NT2/D1 (cell line): ENCODE measurements around the gene EDIL3.

Experiments used
- YY1 ChIP-seq: IDR thresholded peaks from 2 replicates; pipeline ENCODE4 v1.6.1; 2011; ENCODE audit not compliant: insufficient read length, insufficient read depth
- ZNF274 ChIP-seq: IDR thresholded peaks from 2 replicates; pipeline ENCODE4 v1.6.1; 2011; ENCODE audit warnings: mild to moderate bottlenecking, low read depth, low read length

GRCh38 chr5:84292788-84293653, 91.7 kb downstream of the EDIL3 start:
- TF ChIP-seq ZNF274 (no peak), YY1 (no peak)
